Tibial nerve (tissue), 4 donors: Measurements from ENCODE around the gene NDC1. TPM values are rescaled to one million over a fixed set of nuclear protein-coding genes. Genes with fewer than 3 reads are reported as not detected.

ENCODE experiments used
- DNase-seq, 2 donors: peaks; one replicate each; pipeline ENCODE4 v3.0.0-alpha.2; 2019; ENCODE audit warnings: low spot score in 2 of 2
- H3K27ac ChIP-seq, 4 donors: fragments of 200-600 bp; sonication (generic) in 3 of 4; one replicate each; pipeline ENCODE4 v1.5.1; 2017 to 2019; ENCODE audit warnings: mild to moderate bottlenecking in 1 of 4
- H3K27me3 ChIP-seq, 2 donors: fragments of 200-600 bp; sonication (generic) in 1 of 2; one replicate each; pipeline versions ENCODE4 v1.5.1 to v1.6.0; 2017 to 2019
- H3K36me3 ChIP-seq, 3 donors: fragments of 200-600 bp; sonication (generic); one replicate each; pipeline ENCODE4 v1.5.1; 2018 to 2019
- H3K4me1 ChIP-seq, 4 donors: fragments of 200-600 bp; sonication (generic) in 3 of 4; one replicate each; pipeline ENCODE4 v1.5.1; 2017 to 2019
- H3K4me3 ChIP-seq, 4 donors: fragments of 200-600 bp; sonication (generic) in 3 of 4; one replicate each; pipeline ENCODE4 v1.5.1; 2017 to 2019; ENCODE audit warnings: mild to moderate bottlenecking in 1 of 4, moderate library complexity in 1 of 4
- H3K9me3 ChIP-seq, 4 donors: fragments of 200-600 bp; sonication (generic) in 3 of 4; one replicate each; pipeline ENCODE4 v1.5.1; 2017 to 2019
- EP300 ChIP-seq, 2 donors: sonication (generic); formaldehyde crosslinking; IDR thresholded peaks; one replicate each; pipeline ENCODE4 v1.6.1; 2017; ENCODE audit warnings: antibody characterized with exemption in 2 of 2, mild to moderate bottlenecking in 1 of 2
- POLR2A ChIP-seq, 2 donors: fragments of 450-650 bp; IDR thresholded peaks; one replicate each; pipeline ENCODE4 v1.6.1; 2017; ENCODE audit warnings: antibody characterized with exemption in 2 of 2, mild to moderate bottlenecking in 2 of 2, moderate library complexity in 2 of 2
- WGBS, 2 donors: methylation state at CpG; one replicate each; pipeline ENCODE4 v1.1.5; 2018; 5-methylcytosine and 5-hydroxymethylcytosine counted together
- total RNA-seq, 4 donors: library from RNA; depleted of rRNA; stranded (reverse); fragments of >200 nt; gene quantifications; one replicate each; pipeline ENCODE4 v1.1.0, GENCODE V29; 2016
- TF ChIP-seq, protein P1 (sequence below), 5 experiments: fragments of 200-600 bp in 3 of 5; fragments of 450-650 bp in 2 of 5; sonication (generic) in 3 of 5; IDR thresholded peaks; one replicate each; pipeline ENCODE4 v1.5.1; 2016 to 2019; ENCODE audit warnings: antibody characterized with exemption in 5 of 5, mild to moderate bottlenecking in 3 of 5, moderate library complexity in 2 of 5

NDC1 gene
- total RNA-seq, 4 donors from 2014 or later, result 8.0 to 13.5 (median 11.5) TPM

DNA sequence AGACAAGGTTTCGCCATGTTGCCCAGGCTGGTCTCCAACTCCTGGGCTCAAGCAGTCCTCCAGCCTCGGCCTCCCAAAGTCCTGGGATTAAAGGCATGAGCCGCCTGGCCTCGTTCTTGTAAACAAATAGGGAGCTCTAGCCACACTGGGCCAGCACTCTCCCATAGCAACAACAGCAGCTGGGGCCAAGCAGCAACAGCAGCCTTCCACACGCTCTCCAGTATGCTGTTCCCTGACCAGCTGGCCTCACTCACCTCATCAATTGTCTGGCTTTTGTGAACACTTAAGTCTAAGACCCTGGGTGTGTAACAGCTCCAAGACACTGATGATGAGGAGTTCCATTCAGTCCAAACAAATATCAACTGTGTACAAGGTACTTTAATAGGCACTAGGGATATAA, 82.2 kb downstream of the NDC1 start:
- 85 to 86% methylated on average over 5 of the region's 5 CpGs for whole genome bisulfite sequencing, 2 donors
- TF ChIP-seq, protein P1, sequence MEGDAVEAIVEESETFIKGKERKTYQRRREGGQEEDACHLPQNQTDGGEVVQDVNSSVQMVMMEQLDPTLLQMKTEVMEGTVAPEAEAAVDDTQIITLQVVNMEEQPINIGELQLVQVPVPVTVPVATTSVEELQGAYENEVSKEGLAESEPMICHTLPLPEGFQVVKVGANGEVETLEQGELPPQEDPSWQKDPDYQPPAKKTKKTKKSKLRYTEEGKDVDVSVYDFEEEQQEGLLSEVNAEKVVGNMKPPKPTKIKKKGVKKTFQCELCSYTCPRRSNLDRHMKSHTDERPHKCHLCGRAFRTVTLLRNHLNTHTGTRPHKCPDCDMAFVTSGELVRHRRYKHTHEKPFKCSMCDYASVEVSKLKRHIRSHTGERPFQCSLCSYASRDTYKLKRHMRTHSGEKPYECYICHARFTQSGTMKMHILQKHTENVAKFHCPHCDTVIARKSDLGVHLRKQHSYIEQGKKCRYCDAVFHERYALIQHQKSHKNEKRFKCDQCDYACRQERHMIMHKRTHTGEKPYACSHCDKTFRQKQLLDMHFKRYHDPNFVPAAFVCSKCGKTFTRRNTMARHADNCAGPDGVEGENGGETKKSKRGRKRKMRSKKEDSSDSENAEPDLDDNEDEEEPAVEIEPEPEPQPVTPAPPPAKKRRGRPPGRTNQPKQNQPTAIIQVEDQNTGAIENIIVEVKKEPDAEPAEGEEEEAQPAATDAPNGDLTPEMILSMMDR (IDR thresholded peaks at IDR 0.05), result no peak
- TF ChIP-seq POLR2A (IDR thresholded peaks at IDR 0.05) (no peak), EP300 (IDR thresholded peaks at IDR 0.05) (no peak)
- DNase-seq, result no peak
- H3K27me3 ChIP-seq, result no peaks in the 10 kb centered on the region
- no peaks in the 10 kb centered on the region for H3K9me3 ChIP-seq
- H3K4me1 ChIP-seq, result no peaks in the 10 kb centered on the region
- H3K27ac ChIP-seq, result no peak overlapping the region
- H3K4me3 ChIP-seq, result no peak overlapping the region
- no peaks in the 10 kb centered on the region for H3K36me3 ChIP-seq

DNA sequence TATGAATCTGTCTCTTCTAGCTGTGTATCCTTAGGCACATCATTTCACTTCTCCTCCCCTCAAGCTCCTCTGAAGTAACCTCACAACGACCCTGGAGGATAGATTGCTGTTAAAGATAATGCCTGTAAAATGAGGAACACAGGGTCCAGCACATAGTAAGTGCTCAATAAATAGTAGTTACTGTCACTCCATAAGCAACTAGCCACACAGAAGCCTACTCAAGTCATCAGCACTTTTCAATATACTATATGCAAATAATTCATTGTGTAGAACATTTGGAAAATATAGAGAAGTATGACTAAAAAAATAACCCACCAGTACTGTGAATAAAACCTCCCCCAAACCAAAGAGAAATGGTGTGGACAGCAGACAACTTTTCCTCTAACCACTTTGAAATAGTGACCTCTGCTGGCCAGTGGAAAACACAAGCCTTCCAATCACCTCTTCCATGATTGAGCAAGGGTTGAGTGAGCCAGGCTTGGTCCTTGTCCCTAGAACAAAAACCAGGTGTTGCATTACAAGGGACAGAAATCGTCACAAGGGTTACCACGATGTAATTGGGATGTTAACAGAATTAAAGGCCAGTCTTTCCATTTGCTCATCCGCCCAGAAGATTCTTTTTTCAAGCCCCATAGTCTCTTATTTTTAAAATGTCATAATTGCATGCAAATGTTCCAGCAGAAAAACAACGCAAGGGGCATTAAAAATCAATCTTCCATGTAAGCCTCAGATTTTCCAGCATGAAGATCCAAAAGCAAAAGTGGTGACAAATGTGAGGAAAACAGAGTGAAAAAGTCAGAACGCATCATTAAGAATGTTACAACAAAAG, 83.4 kb downstream of the NDC1 start:
- WGBS, 2 donors, result 45 to 46% methylated on average over 6 of the region's 6 CpGs
- no peaks in the 10 kb centered on the region for H3K9me3 ChIP-seq
- H3K4me1 ChIP-seq, result no peaks in the 10 kb centered on the region
- H3K4me3 ChIP-seq, result no peak overlapping the region
- no peak overlapping the region for H3K27ac ChIP-seq
- no peaks in the 10 kb centered on the region for H3K36me3 ChIP-seq
- H3K27me3 ChIP-seq, result no peaks in the 10 kb centered on the region
- TF ChIP-seq, protein P1 (IDR thresholded peaks at IDR 0.05), result peak; percentile 42 to 61 (median 47)
- TF ChIP-seq EP300 (IDR thresholded peaks at IDR 0.05) (no peak), POLR2A (IDR thresholded peaks at IDR 0.05) (no peak)
- peak in 1 of 2 donors; percentile 51 for DNase-seq

DNA sequence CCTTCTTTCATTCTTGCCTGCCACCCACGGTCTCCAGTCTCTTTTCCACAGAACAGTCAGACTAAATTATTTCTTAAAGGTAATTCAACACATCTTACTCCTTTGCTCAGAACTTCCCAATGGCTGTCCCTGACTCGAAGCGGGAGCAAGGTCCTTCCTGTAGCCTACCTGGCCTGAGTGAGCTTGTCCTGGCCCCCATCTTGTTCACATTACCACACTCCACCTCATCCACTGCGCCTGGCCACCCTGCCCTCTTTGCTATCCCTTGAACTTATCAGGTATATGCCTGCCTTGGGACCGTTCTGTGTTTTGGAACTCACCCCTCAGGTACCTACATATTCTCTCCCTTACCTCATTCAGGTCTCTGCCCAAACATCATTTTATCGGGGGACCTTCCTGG, 85.8 kb downstream of the NDC1 start:
- Histone ChIP-seq H3K36me3 (no peaks in the 10 kb centered on the region), H3K9me3 (no peaks in the 10 kb centered on the region), H3K4me3 (no peak overlapping the region), H3K27me3 (no peaks in the 10 kb centered on the region), H3K27ac (no peak overlapping the region), H3K4me1 (no peaks in the 10 kb centered on the region)
- TF ChIP-seq, protein P1 (IDR thresholded peaks at IDR 0.05), result no peak
- TF ChIP-seq EP300 (IDR thresholded peaks at IDR 0.05) (no peak), POLR2A (IDR thresholded peaks at IDR 0.05) (no peak)
- no peak for DNase-seq
- WGBS, 2 donors, result 87 to 91% methylated on average over 6 of the region's 6 CpGs

DNA sequence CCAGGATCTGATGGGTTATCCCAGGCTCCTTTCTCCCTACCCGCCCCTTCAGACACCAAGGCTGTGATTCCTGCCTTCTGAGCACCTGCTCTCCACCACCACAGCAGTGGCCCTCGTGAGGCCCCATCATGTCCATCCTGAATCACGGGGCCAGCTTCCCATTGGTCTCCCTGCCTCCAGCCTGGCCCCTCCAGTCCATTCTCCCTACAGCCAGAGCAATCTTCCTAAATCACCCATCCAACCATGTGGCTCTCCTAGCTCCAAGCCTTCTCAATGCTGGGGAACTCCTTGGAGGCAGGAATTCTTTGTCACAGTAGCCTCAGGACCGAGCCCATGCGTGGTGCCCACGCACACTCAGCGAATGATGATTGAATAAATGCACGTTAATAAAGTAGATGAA, 90.3 kb downstream of the NDC1 start:
- H3K4me1 ChIP-seq, result no peaks in the 10 kb centered on the region
- TF ChIP-seq POLR2A (IDR thresholded peaks at IDR 0.05) (no peak), EP300 (IDR thresholded peaks at IDR 0.05) (no peak)
- peaks cover 0 to 4% (median 0%) of the 10 kb centered on the region in 4 donors for H3K9me3 ChIP-seq
- no peaks in the 10 kb centered on the region for H3K27me3 ChIP-seq
- no peak overlapping the region for H3K27ac ChIP-seq
- H3K36me3 ChIP-seq, result no peaks in the 10 kb centered on the region
- DNase-seq, result no peak
- H3K4me3 ChIP-seq, result no peak overlapping the region
- 88 to 89% methylated on average over 8 of the region's 8 CpGs for WGBS, 2 donors

DNA sequence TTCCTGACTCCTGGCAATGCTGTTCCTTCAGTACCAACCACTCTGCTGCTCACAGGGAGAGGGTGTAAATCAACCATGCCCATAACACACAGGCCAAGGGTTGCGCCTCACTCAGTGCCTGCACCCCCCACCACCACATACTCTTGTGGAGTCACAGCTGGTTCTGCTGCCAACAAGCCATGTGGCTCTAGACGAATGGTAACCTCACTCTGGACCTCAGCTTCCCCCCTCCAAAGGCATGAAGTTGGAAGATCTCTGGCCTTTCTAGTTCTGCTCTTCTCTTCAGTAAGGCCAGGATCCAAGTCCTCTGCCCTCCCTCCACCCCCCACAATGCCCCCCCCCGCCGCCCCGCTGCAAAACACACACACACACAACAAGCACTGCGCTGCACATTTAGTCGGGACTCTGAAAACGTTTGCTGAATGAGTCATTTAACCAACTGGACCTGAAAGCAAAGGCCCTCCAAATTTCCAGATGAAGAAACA, 97.4 kb downstream of the NDC1 start:
- Histone ChIP-seq H3K4me3 (no peak overlapping the region), H3K9me3 (peaks cover 0 to 6% (median 0%) of the 10 kb centered on the region in 4 donors), H3K27me3 (peaks cover 0 to 38% of the 10 kb centered on the region in 2 donors), H3K4me1 (peaks cover 0 to 24% (median 9%) of the 10 kb centered on the region in 4 donors), H3K36me3 (no peaks in the 10 kb centered on the region), H3K27ac (no peak overlapping the region)
- TF ChIP-seq, protein P1 (IDR thresholded peaks at IDR 0.05), result no peak
- no peak for TF ChIP-seq EP300 (IDR thresholded peaks at IDR 0.05)
- no peak for TF ChIP-seq POLR2A (IDR thresholded peaks at IDR 0.05)
- 63 to 69% methylated on average over 8 of the region's 8 CpGs for WGBS, 2 donors
- no peak for DNase-seq
